Measurements from ENCODE around the gene DDC.
"Not testable (repeated sequence)": the region's sequence is repeated elsewhere in the genome, so short reads cannot be mapped to it uniquely, and the experiment has no call there.

The DDC gene

DNA sequence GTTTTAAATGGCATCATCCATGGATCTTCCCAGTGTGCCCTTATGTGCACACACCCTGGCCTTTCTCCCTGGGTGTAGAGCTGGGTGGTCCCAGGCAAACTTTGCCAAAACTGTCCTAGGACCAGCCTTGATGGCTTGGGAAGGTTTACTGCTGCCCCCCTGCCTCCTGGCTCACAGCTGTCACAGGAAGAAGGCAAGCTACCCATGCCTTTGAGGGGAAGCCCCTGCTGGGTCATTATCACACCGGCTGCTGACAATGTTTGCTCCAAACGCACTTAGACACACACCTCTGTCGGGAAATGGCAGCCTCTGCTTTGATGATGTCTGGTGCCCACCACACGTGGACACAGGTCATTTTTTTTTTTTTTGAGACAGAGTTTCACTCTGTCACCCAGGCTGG, 89.9 kb downstream of the DDC start:
- DNase-seq = no peak

GRCh38 chr7:50474382-50475160, 90.6 kb downstream of the DDC start:
- no peak for DNase-seq

GRCh38 chr7:50473531-50473930, 91.7 kb downstream of the DDC start:
- no peak for DNase-seq

DNA sequence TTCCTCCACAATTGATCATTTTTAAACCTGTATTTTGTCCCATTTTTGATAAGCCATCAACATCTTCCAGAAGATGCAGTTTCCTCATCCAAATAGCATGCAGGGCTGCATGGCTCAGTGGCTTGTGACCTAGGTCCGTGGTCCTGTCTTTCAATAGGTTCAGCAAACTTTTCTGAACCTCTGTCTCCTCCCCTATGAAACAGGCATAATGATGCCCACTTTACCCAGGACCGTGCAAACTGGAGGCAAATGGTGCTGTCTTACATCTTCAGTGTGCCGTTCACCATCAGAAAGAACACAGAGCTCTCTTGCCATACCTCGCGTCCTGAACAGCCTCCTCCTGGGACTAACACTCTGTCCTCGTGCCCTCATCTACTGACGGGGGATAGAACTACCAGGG, 92.8 kb downstream of the DDC start:
- no peak for DNase-seq

GRCh38 chr7:50471970-50472369, 93.2 kb downstream of the DDC start:
- DNase-seq = no peak

DNA sequence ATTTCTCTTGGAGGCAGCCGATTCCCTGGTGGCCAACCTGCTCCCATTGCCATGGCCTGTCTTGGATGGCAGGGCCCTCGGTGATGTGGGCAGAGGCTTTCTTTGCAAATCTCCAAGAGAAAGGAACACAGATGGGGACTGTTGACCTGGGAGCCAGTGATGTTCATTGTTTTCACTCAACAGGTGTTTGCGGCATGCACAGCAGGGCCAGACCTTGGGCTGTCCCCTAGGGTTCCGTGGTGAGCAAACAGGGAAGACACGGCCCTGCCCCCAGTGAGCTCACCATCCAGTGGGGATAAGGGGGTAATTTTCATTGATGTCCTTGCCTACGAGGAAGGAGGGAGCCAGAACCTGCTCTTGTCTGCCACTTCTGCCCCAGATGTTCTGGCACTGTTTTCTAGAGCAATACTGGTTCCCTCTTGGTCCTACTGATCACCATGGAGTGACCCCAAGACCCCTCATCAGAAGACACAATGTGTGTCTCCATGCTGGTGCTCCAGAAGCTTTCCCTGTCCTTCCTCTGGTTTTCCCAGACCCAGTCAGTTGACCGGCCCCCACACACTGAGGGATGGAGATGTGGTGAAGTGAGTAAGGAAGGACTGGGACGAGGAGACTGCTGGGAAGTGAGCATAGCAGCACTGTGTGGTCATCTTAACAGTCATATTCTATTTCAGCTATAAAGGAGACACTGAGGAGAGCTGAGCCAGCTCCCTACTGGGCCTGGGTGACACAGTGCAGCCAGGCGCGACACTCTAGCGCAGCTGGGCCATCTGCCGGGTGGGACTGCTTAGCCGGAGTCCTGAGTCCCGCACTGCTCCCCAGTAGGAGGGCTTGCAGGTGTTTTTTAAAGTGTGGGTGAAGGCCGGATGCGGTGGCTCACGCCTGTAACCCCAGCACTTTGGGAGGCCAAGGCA, 94.7 kb downstream of the DDC start:
- DNase-seq = no peak

- no peak for DNase-seq
Measured at GRCh38 chr7:50469181-50469580, 96.0 kb downstream of the DDC start.

GRCh38 chr7:50467817-50468610, 97.2 kb downstream of the DDC start:
- DNase-seq = peak; percentile 89

DNA sequence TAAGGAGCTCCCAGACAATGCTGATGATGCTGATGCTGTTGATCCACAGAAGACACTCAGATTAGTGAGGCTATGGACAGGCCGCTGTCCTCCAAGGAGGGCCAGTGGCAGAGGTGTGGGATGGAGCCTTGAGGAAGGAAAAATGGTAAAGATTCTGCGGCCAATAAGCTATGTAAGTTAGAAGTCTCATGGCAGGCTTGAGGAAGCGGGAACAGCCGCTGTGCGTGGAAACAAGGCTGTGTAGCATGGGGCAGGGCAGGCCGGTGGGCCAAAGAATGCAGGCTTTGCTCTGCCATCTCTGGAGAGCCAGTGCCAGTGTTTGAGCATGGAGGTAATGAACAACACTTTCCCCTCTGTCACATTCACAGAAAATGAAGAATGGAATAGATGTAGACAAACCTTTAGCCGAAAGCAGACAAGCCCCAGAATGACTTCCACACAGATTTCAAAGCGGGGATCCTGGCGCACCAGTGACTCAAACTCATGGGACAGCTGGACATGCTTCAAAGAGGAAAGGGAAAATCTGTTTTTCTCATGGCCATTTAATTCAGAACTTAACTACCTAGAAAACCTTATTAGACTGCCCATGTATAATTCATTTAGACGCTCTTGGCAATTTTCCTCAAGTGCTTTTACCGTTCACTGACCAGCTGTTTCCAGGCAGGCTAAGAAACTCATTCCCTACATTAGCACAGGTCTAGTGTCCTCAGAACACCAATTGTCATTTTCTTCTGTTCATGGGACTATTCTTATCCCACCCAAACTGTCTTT, 98.2 kb downstream of the DDC start:
- DNase-seq = no peak

GRCh38 chr7:50463035-50463434, 102.2 kb downstream of the DDC start:
- DNase-seq = no peak

GRCh38 chr7:50462361-50462760, 102.8 kb downstream of the DDC start:
- DNase-seq = no peak

DNA sequence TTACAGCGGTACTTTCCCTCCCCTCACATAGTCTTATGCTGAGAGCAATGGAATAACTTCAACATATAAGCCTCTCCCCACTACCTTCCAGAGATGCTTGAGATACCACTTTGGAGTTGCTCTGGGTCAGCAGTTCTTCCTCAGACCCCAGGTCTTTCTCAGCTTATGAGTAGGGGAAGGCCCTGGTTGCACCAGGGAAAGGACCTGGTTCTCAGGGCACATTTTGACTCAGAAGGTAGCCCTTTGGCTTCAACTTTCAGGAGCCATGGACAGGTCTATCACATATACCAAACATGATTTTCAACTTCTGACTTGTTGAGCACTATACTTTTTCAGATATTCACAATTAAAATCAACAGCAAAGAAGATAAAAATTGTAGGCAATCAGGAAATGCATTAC, 103.5 kb downstream of the DDC start:
- DNase-seq = no peak

DNA sequence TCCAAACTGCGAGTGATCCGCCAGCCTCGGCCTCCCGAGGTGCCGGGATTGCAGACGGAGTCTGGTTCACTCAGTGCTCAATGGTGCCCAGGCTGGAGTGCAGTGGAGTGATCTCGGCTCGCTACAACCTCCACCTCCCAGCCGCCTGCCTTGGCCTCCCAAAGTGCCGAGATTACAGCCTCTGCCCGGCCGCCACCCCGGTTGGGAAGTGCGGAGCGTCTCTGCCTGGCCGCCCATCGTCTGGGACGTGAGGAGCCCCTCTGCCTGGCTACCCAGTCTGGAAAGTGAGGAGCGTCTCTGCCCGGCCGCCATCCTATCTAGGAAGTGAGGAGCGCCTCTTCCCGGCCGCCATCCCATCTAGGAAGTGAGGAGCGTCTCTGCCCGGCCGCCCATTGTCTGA, 106.0 kb downstream of the DDC start:
- DNase-seq = not testable (repeated sequence)

- DNase-seq = not testable (repeated sequence)
Measured at GRCh38 chr7:50458651-50459050, 106.6 kb downstream of the DDC start.

DNA sequence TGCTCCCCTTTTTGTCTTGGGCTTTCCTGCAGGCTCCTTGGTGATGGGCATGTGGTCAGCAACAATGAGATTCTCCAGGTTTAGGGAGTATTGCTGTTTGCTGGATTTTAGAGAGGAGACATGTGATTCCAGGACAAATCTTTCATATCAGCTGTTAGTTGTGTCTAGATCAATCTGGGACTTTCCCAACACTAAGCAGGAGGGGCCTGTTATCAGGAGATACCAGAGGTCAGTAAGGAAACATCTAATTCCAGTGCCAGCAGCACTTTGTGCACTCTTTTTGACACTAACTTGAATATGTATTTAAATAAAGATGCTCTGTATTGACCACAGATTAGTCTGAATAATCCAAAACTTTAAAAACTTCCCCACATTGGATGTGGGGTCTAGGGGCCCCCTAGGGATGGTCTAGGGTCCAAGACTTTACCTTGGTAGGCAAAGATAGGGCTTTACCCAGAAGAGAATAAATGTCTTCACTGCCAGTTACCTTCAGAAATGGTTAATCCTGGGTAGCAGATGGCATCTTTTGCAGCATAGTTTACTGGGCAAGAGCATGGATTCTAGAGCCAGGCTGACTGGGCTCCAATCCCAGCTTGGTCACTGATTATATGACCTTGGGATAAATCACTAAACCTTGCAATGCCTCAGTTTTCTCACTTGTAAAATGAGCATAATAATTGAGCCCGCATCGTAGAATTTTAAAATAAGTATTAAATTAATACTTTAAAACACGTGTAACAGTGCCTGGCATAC, 108.7 kb downstream of the DDC start:
- no peak for DNase-seq

- no peak for DNase-seq
Measured at GRCh38 chr7:50455658-50456057, 109.5 kb downstream of the DDC start.

GRCh38 chr7:50454968-50455367, 110.2 kb downstream of the DDC start:
- DNase-seq = no peak

DNA sequence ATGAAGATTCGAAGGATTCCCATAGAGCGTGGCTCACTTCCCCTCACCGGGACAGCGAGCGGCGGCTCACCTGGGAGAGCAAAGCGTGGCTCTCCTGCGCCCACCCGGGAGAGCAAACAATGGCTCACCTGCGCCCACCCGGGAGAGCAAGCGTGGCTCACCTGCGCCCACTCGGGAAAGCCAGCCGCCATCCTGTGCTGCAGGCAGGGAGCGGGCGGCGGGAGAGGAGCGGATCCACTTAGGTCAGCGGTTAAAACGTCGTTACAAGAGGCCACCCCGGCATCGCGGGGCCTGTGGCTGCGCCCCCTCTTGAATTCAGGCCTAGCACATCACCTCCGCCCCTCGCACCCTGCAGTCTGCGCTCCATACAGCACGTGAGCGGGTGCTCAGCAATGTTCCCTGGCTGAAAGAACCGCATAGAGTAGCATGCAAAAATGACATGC, 114.6 kb downstream of the DDC start:
- peak; percentile 44 for DNase-seq

- peak; percentile 89 for DNase-seq
Measured at GRCh38 chr7:50449881-50450589, 115.2 kb downstream of the DDC start, which contains the start of gene FIGNL1. FIGNL1 (minus strand) TSS chr7:50450350; CDS start chr7:50447287, 3,063 bp downstream.

DNA sequence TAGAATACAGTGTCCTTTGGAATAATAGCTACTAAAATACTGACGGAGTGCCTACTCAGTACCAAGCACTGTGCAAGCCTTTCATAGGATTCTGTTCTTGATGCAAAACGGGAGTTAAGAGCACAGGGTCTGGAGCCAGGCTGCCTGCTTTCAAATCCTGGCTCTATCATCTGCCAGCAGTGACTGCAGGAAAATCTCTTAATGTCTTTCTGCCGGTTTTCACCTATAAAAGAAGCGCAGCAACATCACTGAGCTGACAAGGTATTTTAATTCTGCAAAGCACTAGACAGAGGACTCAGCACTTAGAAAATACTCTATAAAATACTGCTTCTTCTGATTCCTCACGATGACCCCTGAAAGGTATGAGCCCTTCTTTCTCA, 115.7 kb downstream of the DDC start:
- DNase-seq = no peak

- DNase-seq = no peak
Measured at GRCh38 chr7:50448823-50449222, 116.4 kb downstream of the DDC start.
